ENCODE results near the gene KLF11.

The KLF11 gene

GRCh38 chr2:10038123-10038522, 5.2 kb upstream of the KLF11 start:
- H3K4me3 ChIP-seq (ENCODE audit: low read depth, low read length) = no peak overlapping the region
- no peak for DNase-seq (ENCODE audit: low read depth)
- in situ Hi-C loops (cut with HindIII; ENCODE audit: low sequenced_read_pairs) = no loop called here
- no peak for TF ChIP-seq CTCF (IDR thresholded peaks at IDR 0.05; ENCODE audit: low read depth, low read length, missing control alignments)

GRCh38 chr2:10038716-10039115, 4.6 kb upstream of the KLF11 start:
- DNase-seq (ENCODE audit: low read depth) = no peak
- in situ Hi-C loops (cut with HindIII; ENCODE audit: low sequenced_read_pairs) = no loop called here

GRCh38 chr2:10039658-10040410, 3.5 kb upstream of the KLF11 start:
- H3K4me3 ChIP-seq (ENCODE audit: low read depth, low read length) = no peak overlapping the region
- TF ChIP-seq CTCF (IDR thresholded peaks at IDR 0.05; ENCODE audit: low read depth, low read length, missing control alignments) = no peak
- in situ Hi-C loops (cut with HindIII; ENCODE audit: low sequenced_read_pairs) = loop anchor here (5.0 kb wide), 1 partner anchor 78 kb away; no protein-coding TSS in a partner anchor
- no peak for DNase-seq (ENCODE audit: low read depth)

More at GRCh38 chr2:10038716-10039115, 4.6 kb upstream of the KLF11 start:
- H3K4me3 ChIP-seq (ENCODE audit: low read depth, low read length) = no peak overlapping the region
- no peak for TF ChIP-seq CTCF (IDR thresholded peaks at IDR 0.05; ENCODE audit: low read depth, low read length, missing control alignments)

- TF ChIP-seq CTCF (IDR thresholded peaks at IDR 0.05; ENCODE audit: low read depth, low read length, missing control alignments) = no peak
- no peak overlapping the region for H3K4me3 ChIP-seq (ENCODE audit: low read depth, low read length)
- in situ Hi-C loops (cut with HindIII; ENCODE audit: low sequenced_read_pairs) = loop anchor here (5.0 kb wide), 1 partner anchor 79 kb away; no protein-coding TSS in a partner anchor
- no peak for DNase-seq (ENCODE audit: low read depth)
These were observed 1.6 kb upstream of the KLF11 start for GRCh38 chr2:10041711-10042110.

- TF ChIP-seq CTCF (IDR thresholded peaks at IDR 0.05; ENCODE audit: low read depth, low read length, missing control alignments) = no peak
- in situ Hi-C loops (cut with HindIII; ENCODE audit: low sequenced_read_pairs) = loop anchor here (5.0 kb wide), 1 partner anchor 80 kb away; no protein-coding TSS in a partner anchor
- no peak for DNase-seq (ENCODE audit: low read depth)
- peak overlapping the region; percentile 40 for H3K4me3 ChIP-seq (ENCODE audit: low read depth, low read length)
These were observed 819 bp upstream of the KLF11 start for GRCh38 chr2:10042301-10043161.

GRCh38 chr2:10043906-10044601, 704 bp downstream of the KLF11 start:
- in situ Hi-C loops (cut with HindIII; ENCODE audit: low sequenced_read_pairs) = loop anchor here (5.0 kb wide), 1 partner anchor 82 kb away; no protein-coding TSS in a partner anchor
- no peak for TF ChIP-seq CTCF (IDR thresholded peaks at IDR 0.05; ENCODE audit: low read depth, low read length, missing control alignments)
- peak overlapping the region; percentile 43 for H3K4me3 ChIP-seq (ENCODE audit: low read depth, low read length)
- DNase-seq (ENCODE audit: low read depth) = peak; percentile 65
